Measurements from ENCODE around the gene CD300E.

Gene CD300E

DNA sequence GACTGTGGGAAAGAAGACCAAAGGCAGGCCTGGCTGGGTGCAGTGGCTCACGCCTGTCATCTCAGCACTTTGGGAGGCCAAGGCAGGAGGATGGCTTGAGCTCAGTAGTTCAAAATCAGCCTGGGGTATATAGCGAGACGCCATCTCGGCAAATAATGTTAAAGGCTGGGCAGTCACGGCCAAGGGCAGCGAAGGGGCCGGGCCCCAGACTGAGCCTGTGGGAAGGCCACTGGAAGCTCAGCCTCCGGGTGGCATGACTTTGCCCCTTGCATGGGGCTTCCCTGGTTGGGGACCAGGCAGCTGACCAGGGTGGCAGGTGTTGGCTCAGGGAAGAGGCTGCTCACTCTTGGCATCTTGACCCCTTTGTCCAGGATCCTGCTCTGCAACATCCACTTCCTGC is 17.5 kb downstream of the CD300E start:
- TF ChIP-seq, protein P1, sequence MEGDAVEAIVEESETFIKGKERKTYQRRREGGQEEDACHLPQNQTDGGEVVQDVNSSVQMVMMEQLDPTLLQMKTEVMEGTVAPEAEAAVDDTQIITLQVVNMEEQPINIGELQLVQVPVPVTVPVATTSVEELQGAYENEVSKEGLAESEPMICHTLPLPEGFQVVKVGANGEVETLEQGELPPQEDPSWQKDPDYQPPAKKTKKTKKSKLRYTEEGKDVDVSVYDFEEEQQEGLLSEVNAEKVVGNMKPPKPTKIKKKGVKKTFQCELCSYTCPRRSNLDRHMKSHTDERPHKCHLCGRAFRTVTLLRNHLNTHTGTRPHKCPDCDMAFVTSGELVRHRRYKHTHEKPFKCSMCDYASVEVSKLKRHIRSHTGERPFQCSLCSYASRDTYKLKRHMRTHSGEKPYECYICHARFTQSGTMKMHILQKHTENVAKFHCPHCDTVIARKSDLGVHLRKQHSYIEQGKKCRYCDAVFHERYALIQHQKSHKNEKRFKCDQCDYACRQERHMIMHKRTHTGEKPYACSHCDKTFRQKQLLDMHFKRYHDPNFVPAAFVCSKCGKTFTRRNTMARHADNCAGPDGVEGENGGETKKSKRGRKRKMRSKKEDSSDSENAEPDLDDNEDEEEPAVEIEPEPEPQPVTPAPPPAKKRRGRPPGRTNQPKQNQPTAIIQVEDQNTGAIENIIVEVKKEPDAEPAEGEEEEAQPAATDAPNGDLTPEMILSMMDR (IDR thresholded peaks at IDR 0.05; ENCODE audit: low read depth, low read length): no peak
- H3K4me3 ChIP-seq (ENCODE audit: low read depth, low read length): no peak overlapping the region

DNA sequence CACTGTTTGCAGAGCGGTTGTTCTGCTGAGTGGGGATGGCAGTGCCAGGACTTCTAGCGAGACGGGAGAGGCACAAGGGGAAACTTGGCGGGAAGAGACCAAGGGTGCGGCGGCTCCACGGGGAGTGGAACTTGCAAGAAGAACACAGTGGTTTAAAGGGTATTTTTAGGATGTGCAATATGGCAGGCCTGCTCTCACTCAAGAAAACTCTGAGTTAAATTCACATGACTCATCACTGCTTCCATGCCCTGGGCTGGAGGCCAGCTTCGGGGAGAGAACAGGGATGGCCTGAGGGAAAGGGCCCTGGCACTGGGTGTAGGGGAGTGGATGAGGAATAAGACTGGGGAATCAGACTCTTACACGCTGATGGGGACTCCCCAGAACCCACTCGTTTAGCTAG is 18.2 kb downstream of the CD300E start:
- TF ChIP-seq, protein P1 (IDR thresholded peaks at IDR 0.05; ENCODE audit: low read depth, low read length): no peak
- no peak overlapping the region for H3K4me3 ChIP-seq (ENCODE audit: low read depth, low read length)

DNA sequence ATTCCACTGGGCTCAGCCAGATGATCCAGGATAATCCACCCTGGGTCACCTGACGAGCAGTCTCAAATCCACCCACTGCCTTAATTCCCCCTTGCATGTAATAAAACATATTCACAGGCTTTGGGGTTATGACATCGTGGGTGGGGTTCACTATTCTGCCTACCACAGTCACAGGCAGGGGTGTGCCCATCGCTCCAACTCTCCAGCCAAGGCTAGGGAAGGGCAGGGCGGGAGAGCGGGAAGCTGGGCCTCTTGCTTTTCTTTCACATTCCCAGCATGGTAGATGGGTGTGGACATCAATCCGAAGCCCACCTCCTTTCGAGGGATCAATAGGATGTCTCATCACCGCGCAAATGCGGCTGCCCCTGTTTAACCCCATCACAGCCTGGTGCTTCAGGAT is 18.8 kb downstream of the CD300E start:
- H3K4me3 ChIP-seq (ENCODE audit: low read depth, low read length): no peak overlapping the region
- TF ChIP-seq, protein P1 (IDR thresholded peaks at IDR 0.05; ENCODE audit: low read depth, low read length): no peak

DNA sequence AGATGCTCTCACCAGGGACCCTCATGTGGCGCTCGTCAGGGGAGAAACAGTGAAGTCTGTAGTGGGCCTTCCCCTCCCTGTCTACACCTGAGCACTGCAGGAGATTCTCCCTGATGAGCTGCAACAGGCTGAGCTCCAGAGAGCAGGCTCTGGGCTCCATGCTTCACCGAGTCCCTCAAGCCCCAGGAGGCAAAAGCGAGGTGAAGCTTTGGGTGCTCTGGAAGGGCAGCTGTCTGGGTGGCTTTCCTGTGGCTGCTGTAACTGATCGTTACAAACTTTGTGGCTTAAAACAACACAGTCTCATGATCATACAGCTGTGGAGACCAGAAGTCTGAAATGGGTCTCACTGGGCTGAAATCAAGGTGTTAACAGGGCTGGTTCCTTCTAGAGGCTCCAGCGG is 19.3 kb downstream of the CD300E start:
- TF ChIP-seq, protein P1 (IDR thresholded peaks at IDR 0.05; ENCODE audit: low read depth, low read length): no peak

DNA sequence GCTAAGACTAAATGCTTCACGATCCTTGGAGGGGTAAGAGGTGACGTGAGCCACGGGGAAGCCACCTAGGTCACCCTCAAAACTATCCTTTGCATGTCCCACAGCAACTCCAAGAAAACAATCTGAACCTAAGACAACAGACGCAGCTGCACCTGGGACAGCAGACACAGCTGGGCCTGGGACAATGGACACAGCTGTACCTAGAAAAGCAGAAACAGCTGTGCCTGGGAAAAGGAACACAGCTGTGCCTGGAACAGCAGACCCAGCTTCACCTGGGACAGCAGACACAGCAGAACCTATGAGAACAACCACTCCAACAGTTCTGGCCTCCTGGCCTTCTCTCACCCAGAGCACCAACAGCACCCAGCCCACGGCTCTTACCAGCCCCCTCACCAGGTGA is 19.8 kb downstream of the CD300E start:
- TF ChIP-seq, protein P1 (IDR thresholded peaks at IDR 0.05; ENCODE audit: low read depth, low read length): no peak
- no peak overlapping the region for H3K4me3 ChIP-seq (ENCODE audit: low read depth, low read length)

More for the DNA sequence above, 19.3 kb downstream of the CD300E start:
- no peak overlapping the region for H3K4me3 ChIP-seq (ENCODE audit: low read depth, low read length)

DNA sequence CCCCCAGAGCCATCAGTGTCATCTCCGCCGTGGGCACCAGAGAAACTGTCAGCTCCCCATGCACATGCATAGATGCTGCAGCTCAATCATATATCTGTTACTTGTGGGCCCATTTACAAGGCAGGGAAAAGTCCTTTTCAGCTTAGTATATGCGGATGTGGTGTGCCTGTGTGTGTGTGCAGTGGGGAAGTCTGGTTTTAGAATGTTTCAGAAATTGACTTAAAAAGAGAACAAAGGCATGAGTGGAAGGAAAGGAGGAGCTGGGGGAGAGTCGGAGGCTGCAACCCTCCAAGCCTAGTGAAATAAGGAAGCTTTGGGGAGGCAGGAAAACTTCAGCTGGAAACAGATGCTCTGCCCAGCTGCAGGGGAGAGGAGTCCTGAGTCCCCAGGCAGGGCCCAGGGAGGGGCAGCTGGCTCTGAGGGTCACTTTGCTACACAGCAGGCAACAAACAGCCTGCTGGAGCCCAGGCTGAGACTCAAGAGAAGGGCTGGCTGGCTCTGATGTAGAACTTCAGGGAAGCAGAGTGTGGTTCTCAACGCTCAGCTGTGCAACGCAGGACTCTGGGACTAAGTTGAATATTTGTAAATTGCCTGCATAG is 20.4 kb downstream of the CD300E start:
- TF ChIP-seq, protein P1 (IDR thresholded peaks at IDR 0.05; ENCODE audit: low read depth, low read length): no peak
- H3K4me3 ChIP-seq (ENCODE audit: low read depth, low read length): no peak overlapping the region

DNA sequence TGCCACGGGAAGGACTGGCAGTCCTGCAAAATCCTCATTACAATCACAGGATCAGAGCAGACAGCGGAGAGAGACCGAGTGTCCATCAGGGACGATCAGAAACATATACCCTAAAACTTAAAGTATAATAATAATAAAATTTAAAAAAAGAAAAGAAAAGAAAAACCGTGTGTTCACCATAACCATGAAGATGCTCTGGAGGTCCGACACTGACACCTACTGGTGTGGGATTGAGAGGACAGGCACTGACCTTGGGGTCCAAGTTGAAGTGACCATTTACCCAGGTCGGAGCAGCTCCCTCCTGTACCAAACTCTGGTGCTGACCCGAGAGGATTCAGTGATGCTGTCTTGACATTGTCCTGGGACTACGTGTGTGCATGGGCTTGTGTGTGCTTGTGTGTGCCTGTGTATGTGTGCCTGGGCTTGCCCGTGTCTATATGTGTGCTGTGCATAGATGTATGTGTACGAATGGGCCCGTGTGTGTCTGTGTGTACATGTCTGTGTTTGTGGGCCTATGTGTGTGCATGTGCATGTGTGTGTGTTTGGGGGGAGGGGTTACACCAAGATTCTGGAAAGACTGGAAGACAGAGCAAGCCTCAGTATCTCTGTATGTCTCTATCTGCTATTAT is 21.5 kb downstream of the CD300E start:
- TF ChIP-seq, protein P1 (IDR thresholded peaks at IDR 0.05; ENCODE audit: low read depth, low read length): peak; percentile 48
- H3K4me3 ChIP-seq (ENCODE audit: low read depth, low read length): no peak overlapping the region
